Endothelial cell of umbilical vein (primary cell): ENCODE data around the gene TENT4B. TPM values are rescaled to one million over a fixed set of nuclear protein-coding genes. Genes with fewer than 3 reads are reported as not detected.

ENCODE experiments used
- BruUV-seq: library from RNA; stranded (reverse); fragments of 400-500 nt; replicated peaks from 2 replicates; lab custom pipeline; 2021; lab: Mats Ljungman, UMichigan
- CTCF ChIA-PET: fragments of 300-600, 350-600 bp; sonication (Branson Sonifier 250); formaldehyde crosslinking; loops from one replicate; lab custom pipeline; 2021; ENCODE audit warnings: antibody characterized with exemption, inconsistent platforms; lab: Charles Lee
- POLR2A ChIA-PET: fragments of 300-600, 350-600 bp; sonication (Branson Sonifier 250); formaldehyde crosslinking; loops from one replicate; lab custom pipeline; 2021; ENCODE audit warnings: antibody characterized with exemption, inconsistent platforms; lab: Charles Lee
- DNase-seq: peaks from one replicate; pipeline ENCODE4 v3.0.0-alpha.2; 2011; ENCODE audit warnings: low read depth, low spot score
- FAIRE-seq: peaks from 2 replicates; lab custom pipeline; 2011; peaks lifted over from hg19 to GRCh38; lab: Jason Lieb, UNC
- H2AFZ ChIP-seq: 2 replicates; pipeline ENCODE4 v1.6.0; 2012; ENCODE audit warnings: low read depth, low read length, control low read depth, inconsistent platforms
- H3K27ac ChIP-seq: 2 replicates; pipeline ENCODE4 v1.5.1; 2011; ENCODE audit warnings: low read depth, mild to moderate bottlenecking, control low read depth, low read length, moderate library complexity; ENCODE audit not compliant: insufficient read depth
- H3K27me3 ChIP-seq, 2 experiments: 2 replicates each; pipeline versions ENCODE4 v1.6.0 to v1.6.1; 2011; ENCODE audit warnings: low read length in 2 of 2, mixed read lengths in 1 of 2; ENCODE audit not compliant: control insufficient read depth in 2 of 2, insufficient read depth in 2 of 2
- H3K36me3 ChIP-seq, 2 experiments: 2 replicates in 1 of 2; 3 replicates in 1 of 2; pipeline ENCODE4 v1.5.1; 2011; ENCODE audit warnings: low read length in 2 of 2, mild to moderate bottlenecking in 1 of 2, moderate library complexity in 1 of 2; ENCODE audit not compliant: control insufficient read depth in 2 of 2, insufficient read depth in 2 of 2; ENCODE audit errors: extremely low read depth in 1 of 2
- H3K4me1 ChIP-seq: 3 replicates; pipeline ENCODE4 v1.5.1; 2011; ENCODE audit warnings: mild to moderate bottlenecking, low read length; ENCODE audit not compliant: control insufficient read depth, insufficient read depth; ENCODE audit errors: extremely low read depth
- H3K4me2 ChIP-seq: 2 replicates; pipeline ENCODE4 v1.6.1; 2011; ENCODE audit warnings: low read length, control low read depth, mixed read lengths; ENCODE audit not compliant: insufficient read depth
- H3K4me3 ChIP-seq, 3 experiments: fragments of 200-600 bp in 1 of 3; sonication (generic), shearing (Covaris generic) in 1 of 3; replicated peaks in 1 of 3; 2 replicates each; pipeline ENCODE4 v1.5.1; 2011 to 2016; ENCODE audit warnings: control low read depth in 3 of 3, low read length in 3 of 3, mild to moderate bottlenecking in 2 of 3, inconsistent platforms in 1 of 3, low read depth in 1 of 3, moderate library complexity in 1 of 3; ENCODE audit not compliant: insufficient read depth in 1 of 3
- H3K79me2 ChIP-seq: 2 replicates; pipeline ENCODE4 v1.6.0; 2012; ENCODE audit warnings: low read length, inconsistent platforms; ENCODE audit not compliant: control insufficient read depth, insufficient read depth
- H3K9ac ChIP-seq: replicated peaks from 2 replicates; pipeline ENCODE3; 2011; ENCODE audit warnings: low read length, control low read depth; ENCODE audit not compliant: insufficient read depth; ENCODE audit errors: extremely low read depth
- H3K9me1 ChIP-seq: replicated peaks from 3 replicates; pipeline ENCODE4 v1.6.0; 2011; ENCODE audit warnings: mild to moderate bottlenecking, low read length; ENCODE audit not compliant: control insufficient read depth, insufficient read depth; ENCODE audit errors: extremely low read depth
- H3K9me3 ChIP-seq: replicated peaks from 2 replicates; pipeline ENCODE4 v1.5.1; 2012; ENCODE audit warnings: low read length, inconsistent platforms; ENCODE audit not compliant: control insufficient read depth, insufficient read depth
- H4K20me1 ChIP-seq: replicated peaks from 2 replicates; pipeline ENCODE3; 2011; ENCODE audit warnings: mild to moderate bottlenecking, low read length; ENCODE audit not compliant: control insufficient read depth, insufficient read depth; ENCODE audit errors: extremely low read depth
- CTCF ChIP-seq, 2 donors: IDR thresholded peaks; 1 replicate in 1 of 2; 2 replicates in 1 of 2; pipeline ENCODE4 v1.5.1; 2011; ENCODE audit warnings: low read length in 2 of 2, mild to moderate bottlenecking in 2 of 2, moderate library complexity in 2 of 2, control low read depth in 1 of 2, inconsistent platforms in 1 of 2, low read depth in 1 of 2; ENCODE audit not compliant: insufficient read depth in 1 of 2; ENCODE audit errors: extremely low read depth in 1 of 2
- FOS ChIP-seq: IDR thresholded peaks from 2 replicates; pipeline ENCODE4 v1.6.1; 2011; ENCODE audit warnings: mild to moderate bottlenecking, low read length, moderate library complexity, borderline replicate concordance; ENCODE audit not compliant: insufficient read depth
- GATA2 ChIP-seq: IDR thresholded peaks from 2 replicates; pipeline ENCODE4 v1.7.0; 2011; ENCODE audit warnings: low read depth, mild to moderate bottlenecking, moderate library complexity, mixed read lengths, low read length; ENCODE audit not compliant: insufficient read length, insufficient read depth
- MAX ChIP-seq: IDR thresholded peaks from 2 replicates; pipeline ENCODE4 v1.6.1; 2011; ENCODE audit not compliant: insufficient read depth, insufficient read length
- dilution Hi-C: fragments of 300-500 bp; cut with MboI; formaldehyde crosslinking; loops from one replicate; pipeline ENCODE4 v1.15.0; 2019; ENCODE audit warnings: low sequenced_read_pairs; ENCODE audit not compliant: extremely low pct_ligation_motif_present
- intact Hi-C: fragments of 100-400 bp; cut with micrococcal nuclease; formaldehyde crosslinking; loops from one replicate; pipeline ENCODE4 v1.10.0; 2022
- polyA plus RNA-seq, 4 experiments: library from polyadenylated mRNA; depleted of rRNA in 3 of 4; stranded (reverse) in 3 of 4; unstranded in 1 of 4; fragments of >200 nt; gene quantifications; 2 replicates each; pipeline versions ENCODE4 v1.2.1 to v1.2.3, GENCODE V29; 2011 to 2012; ENCODE audit warnings: missing spikeins in 1 of 4
- total RNA-seq: library from RNA; stranded (reverse); gene quantifications from 2 replicates; pipeline ENCODE4 v1.2.3, GENCODE V29; 2021

The TENT4B gene
- total and polyA plus RNA-seq, 2 donors (not counting 3 experiments of a cell fraction or from before 2014, with no cell fraction given), result 4.2 to 13.1 TPM

GRCh38 chr16:50213939-50214519 is 60.9 kb downstream of the TENT4B start:
- no peak overlapping the region for H3K27ac ChIP-seq
- intact Hi-C loops (loop anchor here (1.0 to 10.0 kb wide), 7 partner anchors 39 to 593 kb away; partner anchors contain the start of gene CYLD), dilution Hi-C loops (no loop called here)
- DNase-seq (peak; percentile 86), FAIRE-seq (peak; percentile 26)
- ChIA-PET POLR2A (no interaction called here), CTCF (interaction anchor here (0.6 to 5.9 kb wide), 25 partner anchors 19 to 592 kb away, joined by 3 to 193 read pairs (median 4); partner anchors contain the start of genes CNEP1R1 and HEATR3)
- H3K9ac ChIP-seq, result no peak overlapping the region
- H3K4me3 ChIP-seq, result no peak overlapping the region
- H2AFZ ChIP-seq, result no peak overlapping the region
- peaks cover 5% of the 10 kb centered on the region for H3K4me1 ChIP-seq
- no peaks in the 10 kb centered on the region for H3K9me1 ChIP-seq
- H4K20me1 ChIP-seq, result no peaks in the 10 kb centered on the region
- H3K36me3 ChIP-seq, result peaks cover 4 to 11% of the 10 kb centered on the region in 2 experiments
- no peaks in the 10 kb centered on the region for H3K9me3 ChIP-seq
- H3K4me2 ChIP-seq, result no peak overlapping the region
- TF ChIP-seq MAX (no peak), CTCF (IDR thresholded peaks at IDR 0.05; ENCODE audit: extremely low read depth in 1 of 2, insufficient read depth in 1 of 2, low read depth in 1 of 2, low read length in 2 of 2) (peak; percentile 41 to 48), GATA2 (peak; percentile 81), FOS (peak; percentile 49)
- no peaks in the 10 kb centered on the region for H3K27me3 ChIP-seq
- no TSS peak for BruUV-seq
- peaks cover 7% of the 10 kb centered on the region for H3K79me2 ChIP-seq
